SK-N-SH (cell line): ENCODE results near the gene CLN3. TPM values are rescaled to one million over a fixed set of nuclear protein-coding genes. Genes with fewer than 3 reads are reported as not detected.

Experiments used
- CTCF ChIA-PET: fragments of 300-600, 350-600 bp; formaldehyde crosslinking; extraction: SDS; loops from one replicate; lab custom pipeline; 2021; lab: Yijun Ruan, JAX
- POLR2A ChIA-PET: fragments of 350-600 bp; sonication (Branson Sonifier 250); formaldehyde crosslinking; extraction: SDS; loops from one replicate; lab custom pipeline; 2020; ENCODE audit warnings: antibody characterized with exemption, inconsistent platforms; lab: Yijun Ruan, JAX
- DNase-seq: peaks from one replicate; pipeline ENCODE4 v3.0.0; 2012
- H2AFZ ChIP-seq: fragments of 200-600 bp; sonication (generic); 2 replicates; pipeline ENCODE4 v1.8.1; 2016; ENCODE audit warnings: antibody characterized with exemption, mild to moderate bottlenecking, low read depth
- H3F3A ChIP-seq: fragments of 200-600 bp; sonication (generic); replicated peaks from 2 replicates; pipeline ENCODE3; 2016; ENCODE audit warnings: antibody characterized with exemption, mild to moderate bottlenecking; ENCODE audit not compliant: insufficient read depth
- H3K27ac ChIP-seq, 2 experiments: fragments of 200-500 bp in 1 of 2; fragments of 200-600 bp in 1 of 2; sonication (Bioruptor generic) in 1 of 2; sonication (generic), shearing (Covaris generic) in 1 of 2; 2 replicates each; pipeline versions ENCODE4 v1.5.1 to v1.6.1; 2014 to 2016; ENCODE audit warnings: low read depth in 2 of 2, inconsistent platforms in 1 of 2, low read length in 1 of 2, mild to moderate bottlenecking in 1 of 2, mixed read lengths in 1 of 2
- H3K27me3 ChIP-seq: fragments of 200-600 bp; sonication (generic), shearing (Covaris generic); 2 replicates; pipeline ENCODE4 v1.6.1; 2016; ENCODE audit warnings: mixed run types; ENCODE audit not compliant: insufficient read depth
- H3K36me3 ChIP-seq, 2 experiments: fragments of 200-500 bp in 1 of 2; fragments of 200-600 bp in 1 of 2; sonication (Bioruptor generic) in 1 of 2; sonication (generic) in 1 of 2; replicated peaks in 1 of 2; 2 replicates each; pipeline versions ENCODE3 to v1.5.1; 2014 to 2016; ENCODE audit warnings: low read length in 1 of 2, mild to moderate bottlenecking in 1 of 2; ENCODE audit not compliant: insufficient read depth in 2 of 2, control insufficient read depth in 1 of 2
- H3K4me1 ChIP-seq, 2 experiments: fragments of 200-500 bp in 1 of 2; fragments of 200-600 bp in 1 of 2; sonication (Bioruptor generic) in 1 of 2; sonication (generic), shearing (Covaris generic) in 1 of 2; 2 replicates each; pipeline versions ENCODE4 v1.5.1 to v1.6.1; 2014 to 2016; ENCODE audit warnings: low read depth in 1 of 2, low read length in 1 of 2, mixed run types in 1 of 2; ENCODE audit not compliant: insufficient read depth in 2 of 2, control insufficient read depth in 1 of 2
- H3K4me2 ChIP-seq: fragments of 200-600 bp; sonication (generic), shearing (Covaris generic); 2 replicates; pipeline ENCODE4 v1.6.1; 2017; ENCODE audit warnings: mixed run types
- H3K4me3 ChIP-seq, 2 experiments: fragments of 200-500 bp in 1 of 2; fragments of 200-600 bp in 1 of 2; sonication (Bioruptor generic) in 1 of 2; sonication (generic), shearing (Covaris generic) in 1 of 2; 2 replicates each; pipeline versions ENCODE4 v1.5.1 to v1.8.1; 2014 to 2016; ENCODE audit warnings: low read depth in 2 of 2, inconsistent platforms in 1 of 2, low read length in 1 of 2, mild to moderate bottlenecking in 1 of 2, mixed read lengths in 1 of 2, moderate library complexity in 1 of 2
- H3K79me2 ChIP-seq: fragments of 200-600 bp; sonication (generic); 2 replicates; pipeline ENCODE4 v1.8.1; 2017; ENCODE audit warnings: mild to moderate bottlenecking; ENCODE audit not compliant: insufficient read depth
- H3K9ac ChIP-seq: fragments of 200-600 bp; sonication (generic); 2 replicates; pipeline ENCODE4 v1.6.1; 2017; ENCODE audit warnings: mixed run types
- H3K9me2 ChIP-seq: fragments of 200-600 bp; sonication (generic); 2 replicates; pipeline ENCODE4 v1.6.1; 2017; ENCODE audit warnings: mixed run types
- H3K9me3 ChIP-seq: fragments of 200-600 bp; sonication (generic); 2 replicates; pipeline ENCODE4 v1.6.1; 2017; ENCODE audit warnings: mixed run types, mild to moderate bottlenecking, moderate library complexity
- H4K20me1 ChIP-seq: fragments of 200-600 bp; sonication (generic); 2 replicates; pipeline ENCODE4 v1.6.1; 2017; ENCODE audit warnings: mild to moderate bottlenecking, mixed run types; ENCODE audit not compliant: insufficient read depth
- CHD2 ChIP-seq: fragments of 150-350 bp; IDR thresholded peaks from 2 replicates; pipeline ENCODE4 v1.6.1; 2018; ENCODE audit warnings: low read length; ENCODE audit not compliant: partially characterized antibody
- CTCF ChIP-seq: fragments of 200-600 bp; sonication (generic); IDR thresholded peaks from 2 replicates; pipeline ENCODE4 v1.6.1; 2017; ENCODE audit warnings: antibody characterized with exemption, mild to moderate bottlenecking, moderate library complexity
- ELF1 ChIP-seq: IDR thresholded peaks from 2 replicates; pipeline ENCODE4 v1.4.0; 2012
- FOXM1 ChIP-seq: IDR thresholded peaks from 2 replicates; pipeline ENCODE4 v1.4.0; 2012; ENCODE audit warnings: low read depth, mild to moderate bottlenecking
- GABPA ChIP-seq: IDR thresholded peaks from 2 replicates; pipeline ENCODE4 v1.4.0; 2012; ENCODE audit warnings: low read depth, mild to moderate bottlenecking
- JUND ChIP-seq: IDR thresholded peaks from 2 replicates; pipeline ENCODE4 v1.4.0; 2012
- MAX ChIP-seq: IDR thresholded peaks from 2 replicates; pipeline ENCODE4 v1.4.0; 2012; ENCODE audit warnings: low read depth
- MXI1 ChIP-seq: IDR thresholded peaks from 2 replicates; pipeline ENCODE4 v1.6.1; 2012; ENCODE audit warnings: mild to moderate bottlenecking, low read depth, low read length, improper control_type of control experiment
- NFIC ChIP-seq: IDR thresholded peaks from 2 replicates; pipeline ENCODE4 v1.4.0; 2012; ENCODE audit warnings: borderline replicate concordance
- RAD21 ChIP-seq: IDR thresholded peaks from 2 replicates; pipeline ENCODE4 v1.6.1; 2012; ENCODE audit warnings: mild to moderate bottlenecking, low read length
- RCOR1 ChIP-seq: fragments of 150-350 bp; IDR thresholded peaks from 2 replicates; pipeline ENCODE4 v1.6.1; 2017; ENCODE audit warnings: antibody characterized with exemption, low read length
- REST ChIP-seq: IDR thresholded peaks from 2 replicates; pipeline ENCODE4 v1.6.1; 2012; ENCODE audit warnings: mild to moderate bottlenecking, low read depth, low read length, moderate library complexity
- SIN3A ChIP-seq: IDR thresholded peaks from 2 replicates; pipeline ENCODE4 v1.6.1; 2012; ENCODE audit warnings: low read depth, mild to moderate bottlenecking, low read length, moderate library complexity, borderline replicate concordance
- TCF12 ChIP-seq: IDR thresholded peaks from 2 replicates; pipeline ENCODE4 v1.4.0; 2012
- TEAD4 ChIP-seq: IDR thresholded peaks from 2 replicates; pipeline ENCODE4 v1.4.0; 2012; ENCODE audit warnings: mild to moderate bottlenecking, borderline replicate concordance; ENCODE audit not compliant: insufficient read depth
- USF1 ChIP-seq: IDR thresholded peaks from 2 replicates; pipeline ENCODE4 v1.4.0; 2012; ENCODE audit warnings: low read depth, borderline replicate concordance
- USF2 ChIP-seq: fragments of 150-350 bp; IDR thresholded peaks from 2 replicates; pipeline ENCODE4 v1.6.1; 2017; ENCODE audit warnings: antibody characterized with exemption, low read length, low read depth, borderline replicate concordance
- ZBTB33 ChIP-seq: IDR thresholded peaks from 2 replicates; pipeline ENCODE4 v1.4.0; 2012; ENCODE audit warnings: low read depth, borderline replicate concordance
- WGBS: methylation state at CpG from one replicate; pipeline ENCODE4 v1.1.6; 2017; ENCODE audit warnings: low lambda C conversion rate; 5-methylcytosine and 5-hydroxymethylcytosine counted together
- polyA plus RNA-seq, 3 experiments: library from polyadenylated mRNA; depleted of rRNA; stranded (reverse); fragments of >200 nt; gene quantifications; 2 replicates each; pipeline ENCODE4 v1.2.3, GENCODE V29; 2012

The CLN3 gene
- polyA plus RNA-seq, 1 of the 3 experiments (the other 2 are of a cell fraction), result 18.5 TPM

GRCh38 chr16:28520672-28521071, 28.8 kb upstream of the CLN3 start:
- Histone ChIP-seq H3K4me3 (no peak overlapping the region), H4K20me1 (no peaks in the 10 kb centered on the region), H3K9me2 (no peaks in the 10 kb centered on the region), H3K9me3 (no peaks in the 10 kb centered on the region), H2AFZ (no peak overlapping the region), H3F3A (no peaks in the 10 kb centered on the region), H3K36me3 (no peaks in the 10 kb centered on the region), H3K9ac (no peak overlapping the region), H3K27ac (no peak overlapping the region)
- CTCF ChIA-PET, result interaction anchor here (0.6 kb wide), 1 partner anchor 471 kb away, joined by 3 read pairs; no protein-coding TSS in a partner anchor
- no peak for DNase-seq
- WGBS, result 74% methylated on average over 7 of the region's 7 CpGs
- TF ChIP-seq RAD21 (no peak), ELF1 (no peak), TEAD4 (no peak), TCF12 (no peak), CTCF (no peak), CHD2 (no peak), RCOR1 (no peak), FOXM1 (no peak), NFIC (no peak), USF1 (no peak), MAX (no peak), GABPA (no peak), USF2 (no peak), ZBTB33 (no peak), SIN3A (no peak), REST (no peak), MXI1 (no peak), JUND (no peak)
- TF ChIP-seq, all 33 proteins: peak for 0
- H3K4me2 ChIP-seq, result no peak overlapping the region
- no peaks in the 10 kb centered on the region for H3K27me3 ChIP-seq
- H3K4me1 ChIP-seq, result no peaks in the 10 kb centered on the region
- POLR2A ChIA-PET, result no interaction called here
- H3K79me2 ChIP-seq, result no peaks in the 10 kb centered on the region
